Left renal cortex interstitium (tissue), 4 donors: Measurements from ENCODE around the gene RRAD. TPM values are rescaled to one million over a fixed set of nuclear protein-coding genes. Genes with fewer than 3 reads are reported as not detected.
"Not testable (repeated sequence)": the region's sequence is repeated elsewhere in the genome, so short reads cannot be mapped to it uniquely, and the experiment has no call there.

ENCODE experiments used
- DNase-seq, 4 donors: peaks; one replicate each; pipeline ENCODE4 v3.0.0-alpha.2; 2013; ENCODE audit warnings: low read depth in 4 of 4, low spot score in 2 of 4, missing footprints in 1 of 4
- polyA plus RNA-seq, 4 donors: library from polyadenylated mRNA; unstranded; fragments of 120-200 nt; gene quantifications; one replicate each; pipeline ENCODE4 v1.2.1, GENCODE V29; 2013; ENCODE audit not compliant: insufficient read length in 4 of 4

The RRAD gene
- polyA plus RNA-seq, 4 donors: 2.6 to 4.1 (median 3.5) TPM

- DNase-seq: no peak
These were observed 21.5 kb downstream of the RRAD start for GRCh38 chr16:66903544-66904427.

- DNase-seq: no peak
These were observed 22.4 kb downstream of the RRAD start for GRCh38 chr16:66902648-66903543.

- DNase-seq: no peak
These were observed 23.7 kb downstream of the RRAD start for GRCh38 chr16:66901626-66902025.

- DNase-seq: no peak
These were observed 24.5 kb downstream of the RRAD start for GRCh38 chr16:66900721-66901441.

GRCh38 chr16:66899945-66900710 lies 25.2 kb downstream of the RRAD start:
- DNase-seq: peak in 3 of 4 donors; percentile 64 to 83 (median 65)

- no peak for DNase-seq
These were observed 25.9 kb downstream of the RRAD start for GRCh38 chr16:66899310-66899944.

GRCh38 chr16:66898933-66899309 lies 26.4 kb downstream of the RRAD start:
- DNase-seq: no peak

- DNase-seq: no peak
These were observed 27.1 kb downstream of the RRAD start for GRCh38 chr16:66898207-66898606.

GRCh38 chr16:66896682-66897081 lies 28.7 kb downstream of the RRAD start:
- DNase-seq: not testable (repeated sequence)

- no peak for DNase-seq
These were observed 29.3 kb downstream of the RRAD start for GRCh38 chr16:66895999-66896398.

- no peak for DNase-seq
These were observed 29.7 kb downstream of the RRAD start for GRCh38 chr16:66895689-66895979.

GRCh38 chr16:66894948-66895688 lies 30.2 kb downstream of the RRAD start:
- no peak for DNase-seq

- DNase-seq: no peak
These were observed 31.3 kb downstream of the RRAD start for GRCh38 chr16:66894055-66894454.

GRCh38 chr16:66891797-66892196 lies 33.5 kb downstream of the RRAD start:
- DNase-seq: no peak

GRCh38 chr16:66891360-66891759 lies 34.0 kb downstream of the RRAD start:
- DNase-seq: no peak

- no peak for DNase-seq
These were observed 34.5 kb downstream of the RRAD start for GRCh38 chr16:66890799-66891198.

GRCh38 chr16:66889622-66890021 lies 35.7 kb downstream of the RRAD start:
- DNase-seq: no peak

- DNase-seq: no peak
These were observed 36.4 kb downstream of the RRAD start for GRCh38 chr16:66888647-66889615.
